ENCODE results near the gene UCHL3. TPM values are rescaled to one million over a fixed set of nuclear protein-coding genes. Genes with fewer than 3 reads are reported as not detected.

The UCHL3 gene
- total RNA-seq, 1 experiment from 2014 or later = 50.8 TPM

GRCh38 chr13:75583091-75583490 lies 33.5 kb downstream of the UCHL3 start:
- Histone ChIP-seq H4K91ac (ENCODE audit: insufficient read length, low read depth, low read length) (no peak overlapping the region), H3K9me3 (ENCODE audit: control insufficient read depth, low read depth, low read length) (no peaks in the 10 kb centered on the region), H3K27ac (ENCODE audit: insufficient read length, low read depth, low read length) (no peak overlapping the region), H2BK5ac (ENCODE audit: insufficient read length, low read length) (no peak overlapping the region), H3K4me2 (ENCODE audit: insufficient read depth, insufficient read length, low read length) (no peak overlapping the region), H3K23me2 (ENCODE audit: insufficient read length, low read depth, low read length, poor library complexity, severe bottlenecking) (no peaks in the 10 kb centered on the region), H4K20me1 (ENCODE audit: control insufficient read depth, insufficient read depth, insufficient read length) (no peaks in the 10 kb centered on the region), H2AK5ac (ENCODE audit: insufficient read length, low read length) (no peak overlapping the region), H2BK12ac (ENCODE audit: insufficient read length, low read depth, low read length) (no peak overlapping the region), H2AFZ (ENCODE audit: low read length) (no peak overlapping the region), H3T11ph (ENCODE audit: low read length) (no peak overlapping the region), H3K23ac (ENCODE audit: insufficient read length, low read depth, low read length) (no peak overlapping the region), H4K5ac (ENCODE audit: insufficient read length, low read depth, low read length) (no peak overlapping the region), H2BK15ac (ENCODE audit: low read depth, low read length) (no peak overlapping the region), H3K18ac (ENCODE audit: insufficient read length, low read depth, low read length) (no peak overlapping the region), H3K56ac (ENCODE audit: insufficient read length, low read depth, low read length) (no peak overlapping the region), H3K79me2 (ENCODE audit: insufficient read depth, low read length) (no peaks in the 10 kb centered on the region), H3K4me1 (ENCODE audit: insufficient read depth, low read length) (no peaks in the 10 kb centered on the region), H2BK20ac (ENCODE audit: low read depth, low read length, poor library complexity, severe bottlenecking) (no peak overlapping the region), H3K9ac (ENCODE audit: extremely low read depth, insufficient read length, low read length) (no peak overlapping the region), H3K79me1 (ENCODE audit: insufficient read depth, low read depth, low read length, poor library complexity, severe bottlenecking) (no peaks in the 10 kb centered on the region), H3K14ac (ENCODE audit: insufficient read depth, low read length) (no peak overlapping the region), H4K8ac (replicated peaks; ENCODE audit: insufficient read length, low read depth, low read length) (no peak overlapping the region), H3K27me3 (ENCODE audit: insufficient read depth, low read length) (no peaks in the 10 kb centered on the region), H2BK120ac (ENCODE audit: low read depth, low read length, poor library complexity, severe bottlenecking) (no peak overlapping the region), H3K4ac (ENCODE audit: low read depth, low read length) (no peak overlapping the region)
- Mint-ChIP-seq H3K4me3 (no peak overlapping the region), H3K27me3 (ENCODE audit: low read depth) (no peaks in the 10 kb centered on the region), H3K36me3 (ENCODE audit: insufficient read depth in 1 of 3, low read depth in 3 of 3) (peaks cover 19 to 28% (median 23%) of the 10 kb centered on the region in 3 experiments), H3K4me1 (peaks cover 9 to 13% of the 10 kb centered on the region in 2 experiments), H3K9me3 (peaks cover 17% of the 10 kb centered on the region in 2 experiments), H3K27ac (no peak overlapping the region)
- no peak for DNase-seq
- no peak for TF ChIP-seq CTCF (conservative IDR thresholded peaks at IDR 0.05)

Measured in H9 (cell line).